GM19397 (cell line): ENCODE data around the gene OR56A5.
"Not testable (repeated sequence)": the region's sequence is repeated elsewhere in the genome, so short reads cannot be mapped to it uniquely, and the experiment has no call there.

Experiments
- ATAC-seq: cut with Tn5 transposase; IDR thresholded peaks from one replicate; pipeline ENCODE4 v1.9.1; 2021; ENCODE audit warnings: mild to moderate bottlenecking, moderate library complexity; ENCODE audit not compliant: unreplicated experiment

OR56A5 gene, protein sequence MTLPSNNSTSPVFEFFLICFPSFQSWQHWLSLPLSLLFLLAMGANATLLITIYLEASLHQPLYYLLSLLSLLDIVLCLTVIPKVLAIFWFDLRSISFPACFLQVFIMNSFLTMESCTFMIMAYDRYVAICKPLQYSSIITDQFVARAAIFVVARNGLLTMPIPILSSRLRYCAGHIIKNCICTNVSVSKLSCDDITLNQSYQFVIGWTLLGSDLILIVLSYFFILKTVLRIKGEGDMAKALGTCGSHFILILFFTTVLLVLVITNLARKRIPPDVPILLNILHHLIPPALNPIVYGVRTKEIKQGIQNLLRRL

DNA sequence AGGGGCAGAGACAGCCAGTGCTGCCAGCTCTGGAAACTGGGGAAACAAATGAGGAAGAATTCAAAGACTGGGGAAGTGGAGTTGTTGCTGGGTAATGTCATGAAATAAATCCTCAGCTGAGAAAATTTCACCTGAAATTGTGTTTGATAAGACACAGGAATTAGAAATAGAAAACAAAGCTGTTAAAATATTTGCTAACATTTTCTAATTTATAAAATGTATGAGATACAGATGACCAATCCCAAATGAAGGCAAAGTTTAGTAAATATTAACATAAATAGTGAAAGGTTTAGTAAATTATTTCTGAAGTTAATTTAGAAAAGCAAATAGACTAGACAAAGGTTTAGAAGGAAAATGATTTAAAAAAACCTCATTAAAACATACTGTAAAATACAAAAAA, at the start of gene OR56A5:
Gene OR56A5 (minus strand): TSS at position 101 of the 400 bp plus-strand sequence. CDS start 0 bp downstream, at position 101.
- no peak for ATAC-seq

DNA sequence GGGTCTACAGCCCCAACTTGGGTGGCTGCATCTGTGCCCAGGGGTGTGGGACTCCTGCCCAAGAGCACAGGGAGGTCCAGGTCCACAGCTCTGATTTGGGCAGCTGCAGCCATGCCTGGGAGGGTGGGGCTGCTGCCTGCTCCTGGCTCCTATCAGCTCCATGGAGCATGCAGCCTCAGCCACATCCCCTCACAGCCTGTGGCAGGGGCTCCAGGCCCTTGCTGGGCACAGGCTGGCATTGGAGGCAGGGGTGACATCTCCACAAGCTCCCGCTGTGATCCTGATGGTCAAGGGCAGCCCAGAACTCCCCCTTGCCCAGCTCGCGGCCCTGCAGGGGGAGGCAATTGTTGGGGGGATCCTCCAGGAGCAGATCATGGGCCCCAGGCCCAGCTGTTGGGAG, 44.7 kb upstream of the OR56A5 start:
- no peak for ATAC-seq

DNA sequence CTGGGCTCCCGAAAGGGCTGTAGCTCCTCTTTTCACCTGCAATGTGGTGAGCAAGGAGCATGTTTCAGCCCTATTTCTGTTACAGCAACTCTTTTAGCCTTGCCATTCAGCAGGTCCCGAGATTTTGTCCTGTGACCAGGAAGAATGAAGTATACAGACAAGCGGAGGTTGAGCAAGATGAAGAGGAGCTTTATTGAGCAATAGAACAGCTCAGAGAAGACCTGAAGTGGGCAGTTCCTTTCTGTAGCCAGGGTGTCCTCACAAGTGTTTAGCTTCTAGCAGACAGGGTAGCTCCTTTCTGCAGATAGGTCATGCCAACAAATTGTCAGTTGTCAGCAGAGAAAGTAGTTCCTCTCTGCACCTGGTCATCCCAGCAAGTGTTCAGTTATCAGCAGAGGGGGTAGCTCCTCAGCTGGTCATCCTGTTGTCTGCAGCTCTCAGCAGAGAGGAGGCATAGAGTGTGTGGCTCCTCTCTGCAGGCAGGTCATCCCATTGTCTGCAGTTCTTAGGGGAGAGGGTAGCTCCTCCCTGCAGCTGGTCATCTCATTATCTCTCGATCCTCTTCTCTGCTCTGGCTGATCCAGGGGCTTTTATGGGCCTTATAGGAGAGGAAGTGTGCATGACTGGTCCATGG, 43.9 kb upstream of the OR56A5 start:
- ATAC-seq: no peak

DNA sequence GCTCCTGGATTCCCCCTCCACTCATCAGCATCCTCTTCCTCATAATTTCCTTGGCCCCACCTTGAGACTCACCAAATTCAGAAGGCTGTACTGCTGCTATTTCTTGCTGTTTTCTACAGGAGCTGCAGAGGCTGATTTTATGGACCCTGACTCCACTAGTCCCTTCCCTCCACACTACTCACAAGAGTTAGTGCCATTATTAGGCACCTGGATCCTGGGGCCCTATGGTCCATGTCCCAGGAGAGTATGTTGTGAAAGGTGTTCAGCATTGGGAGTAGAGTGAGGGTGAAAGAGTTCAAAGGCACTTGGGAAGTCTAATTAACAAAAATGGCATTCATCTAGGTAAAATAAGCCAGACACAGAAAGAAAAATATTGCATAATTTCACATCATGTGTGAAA, 38.6 kb upstream of the OR56A5 start, which contains the start of gene OR56A4:
Gene OR56A4 (minus strand): TSS at position 101 of the 400 bp plus-strand sequence. CDS start 3,954 bp downstream, outside the sequence.
- ATAC-seq: no peak

DNA sequence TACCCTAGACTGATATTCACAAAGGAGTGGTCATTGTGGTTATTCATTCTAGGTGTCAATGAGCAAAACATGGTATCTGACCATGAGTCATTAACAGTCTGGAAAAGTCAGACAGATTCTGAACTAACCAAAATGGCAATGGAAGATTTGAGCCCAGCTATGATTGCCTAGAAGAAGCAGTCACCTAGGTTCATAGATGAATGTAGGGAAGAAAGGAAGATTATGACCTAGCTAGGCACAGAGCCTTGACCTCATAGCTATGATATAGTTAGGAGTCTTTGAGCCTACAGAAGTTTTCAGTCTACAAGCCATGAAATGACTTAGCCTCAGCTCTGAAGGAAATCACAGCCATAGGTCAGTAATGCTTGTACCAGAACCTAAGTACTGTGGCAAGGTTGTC, 38.1 kb upstream of the OR56A5 start:
- no peak for ATAC-seq

DNA sequence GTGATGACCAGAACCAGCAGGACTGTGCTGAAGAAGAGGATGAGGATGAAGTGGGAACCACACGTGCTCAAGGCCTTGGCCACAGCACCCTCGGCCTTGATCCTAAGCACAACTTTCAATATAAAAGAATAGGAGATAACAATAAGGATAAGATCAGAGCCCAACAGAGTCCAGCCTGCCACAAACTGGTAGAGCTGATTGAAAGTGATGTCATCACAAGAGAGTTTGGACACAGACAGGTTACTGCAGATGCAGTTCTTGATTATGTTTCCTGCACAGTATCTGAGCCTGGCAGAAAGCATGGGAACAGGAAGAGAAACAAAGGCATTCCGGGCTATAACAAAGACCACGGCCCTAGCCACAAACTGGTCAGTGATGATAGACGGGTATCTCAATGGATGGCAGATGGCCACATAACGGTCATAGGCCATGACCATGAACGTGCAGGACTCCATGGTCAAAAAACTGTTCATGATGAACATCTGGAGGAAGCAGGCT, 34.0 kb upstream of the OR56A5 start:
- no peak for ATAC-seq

DNA sequence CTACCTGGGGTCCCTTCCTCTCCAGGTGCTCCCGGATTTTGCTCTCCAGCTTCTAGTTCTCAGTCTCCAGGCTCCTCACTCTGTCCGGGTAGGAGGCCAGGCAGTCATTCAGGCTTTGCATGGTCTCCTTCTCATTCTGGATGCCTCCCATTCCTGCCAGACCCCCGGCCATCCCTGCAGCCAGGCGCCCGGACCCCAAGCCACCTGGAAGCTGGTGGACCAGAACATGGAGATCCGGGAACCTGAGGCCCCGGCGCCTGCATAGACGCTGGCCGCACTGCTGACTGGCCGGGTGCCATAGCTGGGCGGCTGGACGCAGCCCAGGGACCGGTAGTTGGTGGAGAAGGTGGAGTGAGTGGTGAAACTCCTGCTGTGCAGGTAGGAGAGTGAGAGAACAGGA, 26.5 kb upstream of the OR56A5 start:
- ATAC-seq: no peak

DNA sequence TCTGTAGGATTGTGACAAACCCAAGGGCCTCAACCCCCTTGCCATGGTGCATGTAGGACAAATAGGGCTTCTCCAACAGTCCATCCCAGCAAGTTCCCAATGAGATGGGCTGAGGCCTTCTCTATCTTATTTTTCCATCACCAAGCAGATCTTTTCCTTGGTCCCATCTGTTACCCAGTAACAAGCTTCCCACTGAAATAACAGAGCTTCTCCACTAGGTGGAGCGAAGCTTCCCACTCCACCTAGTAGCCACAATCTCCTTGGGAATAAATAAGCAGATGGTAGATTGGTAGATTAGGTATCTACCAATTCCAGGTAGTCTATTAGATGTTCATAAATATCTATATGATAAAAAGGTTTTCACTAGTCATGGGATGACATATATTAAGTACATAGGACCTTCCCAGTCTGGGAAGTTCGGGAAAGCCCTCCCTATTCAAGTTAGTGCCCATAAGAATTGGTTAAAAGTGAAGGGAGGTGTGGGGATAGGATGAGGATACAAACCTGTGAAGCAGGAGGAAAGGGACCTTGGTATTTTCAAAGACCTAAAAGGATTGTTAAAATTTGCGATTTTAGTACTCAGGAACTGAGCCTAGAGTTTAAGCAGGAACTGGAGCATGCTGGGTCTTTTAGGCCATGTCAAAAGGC, 24.4 kb upstream of the OR56A5 start:
- ATAC-seq: no peak

DNA sequence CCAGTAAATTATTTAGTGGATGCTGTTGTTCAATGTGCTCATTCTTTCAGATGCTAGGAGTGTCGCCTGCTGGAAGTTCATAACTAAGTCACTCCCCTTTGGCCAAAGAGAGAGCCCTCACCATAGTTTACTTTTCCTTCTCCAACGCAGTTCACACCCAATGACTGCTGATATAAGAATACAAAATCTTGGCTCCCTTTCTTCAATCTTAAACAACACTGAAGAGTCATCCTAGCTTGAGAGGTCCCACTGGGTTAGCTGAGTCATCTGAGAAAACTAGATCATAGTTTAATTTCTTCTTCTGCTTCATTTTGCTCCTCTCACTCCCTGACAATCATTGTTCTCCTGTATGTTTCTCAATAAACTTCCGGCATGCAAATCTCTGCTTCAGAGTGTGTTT, 23.9 kb upstream of the OR56A5 start:
- ATAC-seq: no peak

DNA sequence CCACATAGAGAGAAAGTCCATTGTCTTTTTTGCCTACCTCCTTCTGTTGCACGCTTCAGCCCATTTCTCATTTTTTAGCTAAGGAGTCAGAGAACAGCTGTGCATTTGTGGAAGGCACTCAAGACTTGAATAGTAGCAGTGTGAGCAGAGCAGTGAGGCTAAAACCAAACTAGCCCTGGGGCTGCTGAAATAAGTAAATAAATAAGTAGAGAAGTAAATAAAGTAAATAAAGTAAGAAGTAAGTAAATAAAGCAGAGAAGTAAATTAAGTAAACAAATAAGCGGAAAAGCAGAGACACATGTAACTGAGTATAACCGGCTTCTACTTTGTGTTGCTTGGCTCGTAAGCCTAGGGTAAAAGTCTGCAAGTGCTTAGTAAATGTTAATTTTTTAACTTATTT, 20.9 kb upstream of the OR56A5 start:
- no peak for ATAC-seq

DNA sequence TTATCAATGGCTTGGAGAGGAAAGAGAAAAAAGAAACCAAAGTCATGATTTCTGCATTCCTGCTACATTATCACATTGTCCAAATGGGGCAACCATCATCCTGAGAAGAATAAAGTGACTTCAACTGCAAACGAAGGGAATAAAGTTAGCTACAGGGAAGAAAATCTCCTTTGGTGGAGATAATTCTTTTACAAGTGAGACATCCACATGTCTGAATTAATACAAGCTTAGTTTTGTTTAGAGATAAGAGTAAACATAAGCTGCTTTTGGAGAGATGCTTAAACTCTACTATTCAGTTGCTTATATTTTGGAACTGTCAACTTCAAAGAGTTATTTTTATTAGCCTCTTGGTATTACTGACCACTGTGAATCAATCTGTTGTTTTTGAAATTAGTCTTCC, 18.6 kb upstream of the OR56A5 start, which contains the start of gene OR52L1:
Gene OR52L1 (minus strand): TSS at position 101 of the 400 bp plus-strand sequence. CDS start 55 bp downstream, at position 46.
- ATAC-seq: no peak

DNA sequence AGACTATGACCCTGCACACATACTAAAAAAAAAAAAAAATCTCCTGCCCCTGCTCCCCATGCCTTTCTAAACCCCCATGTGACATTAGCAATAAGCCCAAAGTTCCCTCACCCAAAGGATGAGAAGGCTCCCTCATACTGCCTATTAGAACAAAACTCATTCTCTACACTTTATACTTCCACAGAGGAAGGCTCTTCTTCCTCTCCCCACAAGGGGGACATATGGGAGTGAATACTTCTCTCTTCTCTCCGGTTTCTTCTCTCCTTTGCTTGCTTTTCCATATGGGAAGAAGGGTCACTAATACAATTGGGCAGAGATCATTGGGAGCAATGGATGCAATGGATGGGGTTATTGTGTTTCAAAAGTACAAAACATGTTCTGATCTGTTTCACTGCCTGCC, 15.1 kb upstream of the OR56A5 start:
- ATAC-seq: no peak

DNA sequence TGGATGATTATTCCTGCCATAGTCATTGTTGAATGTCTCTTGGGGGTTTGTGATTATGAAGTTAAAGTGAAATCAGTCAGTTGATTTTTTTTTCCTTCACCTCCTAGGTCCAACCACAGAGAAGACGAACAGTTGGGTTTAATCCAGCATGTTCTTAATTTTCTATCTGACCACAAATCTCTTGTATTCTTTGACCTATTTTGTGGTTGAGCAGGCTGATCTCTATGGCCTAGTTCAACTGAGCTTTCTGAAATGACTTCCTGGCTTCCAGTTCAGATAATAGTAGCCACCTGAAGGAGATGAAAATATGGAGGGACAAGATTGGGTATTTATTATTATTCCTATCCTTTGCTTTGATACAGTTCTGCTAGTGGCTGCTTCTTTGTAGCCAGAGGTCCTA, 5.2 kb upstream of the OR56A5 start:
- no peak for ATAC-seq

DNA sequence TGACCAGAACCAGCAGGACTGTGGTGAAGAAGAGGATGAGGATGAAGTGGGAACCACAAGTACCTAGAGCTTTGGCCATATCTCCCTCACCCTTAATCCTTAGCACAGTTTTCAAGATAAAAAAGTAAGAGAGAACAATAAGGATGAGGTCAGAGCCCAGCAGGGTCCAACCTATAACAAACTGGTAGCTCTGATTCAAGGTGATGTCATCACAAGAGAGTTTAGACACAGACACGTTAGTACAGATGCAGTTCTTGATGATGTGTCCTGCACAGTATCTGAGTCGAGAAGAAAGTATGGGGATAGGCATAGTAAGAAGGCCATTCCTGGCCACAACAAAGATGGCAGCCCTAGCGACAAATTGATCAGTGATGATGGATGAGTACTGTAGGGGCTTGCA, 586 bp downstream of the OR56A5 start:
- no peak for ATAC-seq

DNA sequence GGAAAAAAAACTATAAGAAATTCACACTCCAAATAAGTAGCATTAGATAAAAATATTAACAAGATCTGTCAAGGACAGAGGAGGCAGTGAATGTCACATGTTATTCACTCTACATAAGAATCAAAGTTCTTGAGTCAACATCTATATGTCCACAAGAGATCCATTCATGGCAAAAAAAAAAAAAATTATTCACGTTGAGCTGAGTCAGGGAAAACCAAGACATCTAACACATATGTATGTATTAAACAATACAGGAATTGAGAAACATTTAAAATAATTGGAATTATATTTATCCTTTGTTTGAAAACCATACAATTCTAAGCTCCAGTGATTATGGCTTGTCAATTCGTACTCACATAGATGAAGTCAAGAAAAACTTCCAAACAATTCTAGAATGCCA, 1.3 kb downstream of the OR56A5 start:
- ATAC-seq: no peak

DNA sequence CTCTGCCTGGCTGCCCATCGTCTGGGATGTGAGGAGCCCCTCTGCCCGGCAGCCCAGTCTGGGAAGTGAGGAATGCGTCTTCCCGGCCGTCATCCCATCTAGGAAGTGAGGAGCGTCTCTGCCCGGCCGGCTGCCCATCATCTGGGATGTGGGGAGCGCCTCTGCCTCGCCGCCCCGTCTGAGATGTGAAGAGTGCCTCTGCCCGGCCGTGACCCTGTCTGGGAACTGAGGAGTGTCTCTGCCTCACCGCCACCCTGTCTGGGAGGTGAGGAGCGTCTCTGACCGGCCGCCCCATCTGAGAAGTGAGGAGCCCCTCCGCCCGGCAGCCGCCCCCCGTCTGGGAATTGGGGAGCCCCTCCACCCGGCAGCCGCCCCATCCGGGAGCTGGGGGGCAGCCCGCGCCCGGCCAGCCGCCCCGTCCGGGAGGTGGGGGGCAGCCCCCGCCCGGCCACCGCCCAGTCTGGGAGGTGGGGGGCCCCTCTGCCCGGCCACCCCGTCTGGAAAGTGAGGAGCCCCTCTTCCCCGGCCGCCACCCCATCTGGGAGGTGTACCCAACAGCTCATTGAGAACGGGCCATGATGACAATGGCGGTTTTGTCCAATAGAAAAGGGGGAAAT, 7.5 kb downstream of the OR56A5 start:
- ATAC-seq: not testable (repeated sequence)

DNA sequence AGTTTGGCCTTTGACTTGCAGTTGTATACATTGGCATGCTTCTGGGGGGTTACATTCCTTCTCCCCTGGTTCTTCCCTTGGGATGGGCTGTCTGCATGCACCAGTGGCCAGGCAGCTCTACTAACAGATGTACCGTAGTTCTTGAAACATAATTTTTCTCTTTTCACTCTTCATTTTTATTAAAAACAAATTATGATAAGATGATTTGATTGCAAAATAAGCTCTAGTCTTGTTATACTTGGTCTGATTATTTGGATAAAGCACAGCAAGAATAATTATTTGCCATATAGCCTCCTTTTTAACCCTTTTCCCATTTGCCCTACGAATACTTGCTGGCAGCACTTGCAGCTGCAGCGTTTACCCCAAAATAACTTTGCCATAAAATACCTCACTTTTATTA, 12.7 kb downstream of the OR56A5 start:
- no peak for ATAC-seq

DNA sequence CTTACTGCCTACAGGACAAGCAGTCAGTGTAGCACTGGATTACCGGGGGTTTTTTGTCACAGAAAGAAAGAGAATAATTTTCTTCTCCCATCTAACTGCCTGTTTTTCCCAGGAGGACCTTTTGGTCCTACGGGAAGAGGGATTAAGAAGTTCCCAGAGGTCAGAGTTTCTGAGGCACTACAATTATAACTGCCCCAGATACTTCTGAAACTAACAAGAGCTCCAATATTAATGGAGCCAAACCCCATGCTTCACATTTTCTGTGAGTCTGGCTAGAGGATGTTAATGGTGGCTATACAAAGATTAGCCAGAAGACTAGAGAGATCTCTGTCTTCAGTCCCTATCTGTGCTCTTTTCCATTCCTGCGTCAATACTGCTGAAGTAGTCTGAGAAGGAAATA, 26.3 kb downstream of the OR56A5 start, which contains the start of gene OR56A3:
Gene OR56A3 (plus strand): TSS at position 301 of the 400 bp plus-strand sequence. CDS start 5,096 bp downstream, outside the sequence.
- no peak for ATAC-seq

DNA sequence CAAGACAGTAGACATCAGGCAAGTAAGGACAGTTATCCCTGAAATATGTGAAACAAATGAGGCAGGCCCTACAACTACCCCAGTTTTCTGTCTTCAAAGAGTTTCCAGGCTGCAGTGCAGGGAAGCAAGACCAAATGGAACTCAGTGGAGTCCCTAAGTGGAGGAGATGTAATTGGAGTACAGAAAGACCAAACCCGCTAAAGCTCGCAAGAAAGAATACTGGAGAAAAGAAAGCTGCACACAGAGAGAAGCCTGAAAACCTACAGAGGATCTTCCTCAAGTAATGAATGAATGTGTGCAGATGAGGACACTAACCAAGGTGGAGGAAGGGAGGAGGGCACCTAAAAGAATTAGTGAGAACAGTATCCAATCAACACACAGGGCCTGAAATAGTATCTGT, 27.5 kb downstream of the OR56A5 start:
- no peak for ATAC-seq

DNA sequence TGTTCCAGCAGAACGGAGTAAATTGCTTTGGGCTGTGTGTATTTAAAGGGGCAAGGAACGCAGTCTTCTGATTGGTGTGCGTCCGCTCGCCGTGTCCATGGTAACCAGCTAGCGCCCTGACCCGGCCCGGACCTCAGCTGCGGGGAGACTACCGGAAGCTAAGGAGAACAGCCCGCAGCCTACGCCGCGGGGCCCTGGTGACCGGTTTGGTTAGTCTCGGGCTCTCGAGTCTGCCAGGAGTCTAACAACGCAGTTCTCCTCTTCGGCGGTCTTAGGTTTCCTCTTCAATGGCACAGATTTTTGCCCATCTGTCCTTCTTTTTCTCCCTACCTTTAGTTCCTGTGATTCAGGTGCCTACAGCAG, 29.7 kb downstream of the OR56A5 start:
- no peak for ATAC-seq

DNA sequence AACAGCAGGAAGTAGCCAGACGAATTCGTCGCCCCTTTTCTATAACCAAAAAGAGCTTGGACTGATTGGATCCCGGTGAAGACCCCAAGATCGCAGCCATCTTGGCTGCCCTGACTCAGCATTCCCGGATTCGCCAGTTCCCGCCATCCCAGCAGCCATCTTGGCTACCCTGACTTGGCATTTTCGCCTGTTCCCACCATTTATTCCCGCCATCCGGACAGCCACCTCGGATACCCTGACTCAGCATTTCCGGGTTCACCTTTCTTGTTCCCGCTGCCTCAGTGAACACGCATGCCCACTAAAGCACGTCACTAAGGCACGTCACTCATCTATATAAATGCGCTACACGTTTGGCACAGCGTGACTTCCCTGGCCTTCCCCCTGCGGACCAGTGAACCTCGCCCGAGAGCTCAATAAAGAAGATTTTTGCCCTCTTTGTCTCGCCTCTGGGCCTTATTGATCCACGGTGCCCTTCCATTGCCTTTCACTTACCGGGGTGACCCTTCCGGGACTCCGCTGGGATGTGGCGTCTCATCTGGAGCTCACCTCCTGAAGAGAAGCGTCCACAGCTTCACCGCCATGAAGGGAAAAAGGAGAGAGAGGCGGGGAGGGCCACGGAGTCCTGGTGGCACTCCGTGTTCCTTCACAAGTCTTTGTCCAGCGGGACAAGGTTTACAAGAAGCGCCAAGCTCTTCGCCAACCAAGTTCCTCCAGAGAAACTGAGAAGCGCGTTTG, 30.3 kb downstream of the OR56A5 start:
- no peak for ATAC-seq
